Measurements from ENCODE around the gene TPCN2. TPM values are rescaled to one million over a fixed set of nuclear protein-coding genes. Genes with fewer than 3 reads are reported as not detected.

TPCN2 gene
- total RNA-seq, 1 donor from 2014 or later, result 12.6 TPM

GRCh38 chr11:69104856-69105395 lies 56.2 kb downstream of the TPCN2 start:
- no peaks in the 10 kb centered on the region for H3K9me3 Mint-ChIP-seq (ENCODE audit: low read depth)
- H3K4me1 Mint-ChIP-seq (ENCODE audit: low read depth), result peaks cover 3% of the 10 kb centered on the region
- H3K27me3 Mint-ChIP-seq (ENCODE audit: low read depth), result peaks cover 8% of the 10 kb centered on the region
- no peak for TF ChIP-seq CTCF (IDR thresholded peaks at IDR 0.05)
- H3K4me3 Mint-ChIP-seq (ENCODE audit: unreplicated experiment), result no peak overlapping the region
- peaks cover 3% of the 10 kb centered on the region for H3K36me3 Mint-ChIP-seq (ENCODE audit: low read depth)
- H3K27ac Mint-ChIP-seq (ENCODE audit: unreplicated experiment), result no peak overlapping the region
- DNase-seq (ENCODE audit: low spot score), result no peak

- TF ChIP-seq CTCF (IDR thresholded peaks at IDR 0.05), result no peak
- Mint-ChIP-seq H3K36me3 (ENCODE audit: low read depth) (peaks cover 5% of the 10 kb centered on the region), H3K4me1 (ENCODE audit: low read depth) (peaks cover 3% of the 10 kb centered on the region), H3K27me3 (ENCODE audit: low read depth) (peaks cover 11% of the 10 kb centered on the region), H3K9me3 (ENCODE audit: low read depth) (peaks cover 3% of the 10 kb centered on the region), H3K27ac (ENCODE audit: unreplicated experiment) (no peak overlapping the region), H3K4me3 (ENCODE audit: unreplicated experiment) (no peak overlapping the region)
- no peak for DNase-seq (ENCODE audit: low spot score)
These were observed 56.8 kb downstream of the TPCN2 start for GRCh38 chr11:69105461-69106030.

- peaks cover 10% of the 10 kb centered on the region for H3K36me3 Mint-ChIP-seq (ENCODE audit: low read depth)
- peaks cover 7% of the 10 kb centered on the region for H3K9me3 Mint-ChIP-seq (ENCODE audit: low read depth)
- H3K4me1 Mint-ChIP-seq (ENCODE audit: low read depth), result peaks cover 3% of the 10 kb centered on the region
- no peak for DNase-seq (ENCODE audit: low spot score)
- H3K27me3 Mint-ChIP-seq (ENCODE audit: low read depth), result peaks cover 12% of the 10 kb centered on the region
- no peak overlapping the region for H3K4me3 Mint-ChIP-seq (ENCODE audit: unreplicated experiment)
- H3K27ac Mint-ChIP-seq (ENCODE audit: unreplicated experiment), result no peak overlapping the region
- no peak for TF ChIP-seq CTCF (IDR thresholded peaks at IDR 0.05)
These were observed 57.5 kb downstream of the TPCN2 start for GRCh38 chr11:69106031-69106811.

GRCh38 chr11:69107413-69107812 lies 58.7 kb downstream of the TPCN2 start:
- no peak for TF ChIP-seq CTCF (IDR thresholded peaks at IDR 0.05)
- H3K27me3 Mint-ChIP-seq (ENCODE audit: low read depth), result peaks cover 12% of the 10 kb centered on the region
- H3K4me3 Mint-ChIP-seq (ENCODE audit: unreplicated experiment), result no peak overlapping the region
- H3K9me3 Mint-ChIP-seq (ENCODE audit: low read depth), result peaks cover 7% of the 10 kb centered on the region
- DNase-seq (ENCODE audit: low spot score), result no peak
- no peak overlapping the region for H3K27ac Mint-ChIP-seq (ENCODE audit: unreplicated experiment)
- no peaks in the 10 kb centered on the region for H3K4me1 Mint-ChIP-seq (ENCODE audit: low read depth)
- H3K36me3 Mint-ChIP-seq (ENCODE audit: low read depth), result peaks cover 10% of the 10 kb centered on the region

GRCh38 chr11:69108030-69108429 lies 59.3 kb downstream of the TPCN2 start:
- Mint-ChIP-seq H3K36me3 (ENCODE audit: low read depth) (peaks cover 10% of the 10 kb centered on the region), H3K27me3 (ENCODE audit: low read depth) (peaks cover 9% of the 10 kb centered on the region), H3K9me3 (ENCODE audit: low read depth) (peaks cover 7% of the 10 kb centered on the region), H3K27ac (ENCODE audit: unreplicated experiment) (no peak overlapping the region), H3K4me3 (ENCODE audit: unreplicated experiment) (no peak overlapping the region), H3K4me1 (ENCODE audit: low read depth) (no peaks in the 10 kb centered on the region)
- no peak for TF ChIP-seq CTCF (IDR thresholded peaks at IDR 0.05)
- DNase-seq (ENCODE audit: low spot score), result no peak
